ENCODE data around the gene RBM22. TPM values are rescaled to one million over a fixed set of nuclear protein-coding genes. Genes with fewer than 3 reads are reported as not detected.

Gene RBM22
- total RNA-seq, 1 experiment from 2014 or later: 66.8 TPM

- no peak for DNase-seq (ENCODE audit: low spot score)
- BruUV-seq (replicated peaks): no TSS peak
- peaks cover 10% of the 10 kb centered on the region for H3K36me3 ChIP-seq (ENCODE audit: insufficient read depth, low read length, poor library complexity, severe bottlenecking)
- TF ChIP-seq EZH2 (IDR thresholded peaks at IDR 0.05; ENCODE audit: borderline replicate concordance, low read depth, low read length, poor library complexity, severe bottlenecking): no peak
- TF ChIP-seq, protein P1, sequence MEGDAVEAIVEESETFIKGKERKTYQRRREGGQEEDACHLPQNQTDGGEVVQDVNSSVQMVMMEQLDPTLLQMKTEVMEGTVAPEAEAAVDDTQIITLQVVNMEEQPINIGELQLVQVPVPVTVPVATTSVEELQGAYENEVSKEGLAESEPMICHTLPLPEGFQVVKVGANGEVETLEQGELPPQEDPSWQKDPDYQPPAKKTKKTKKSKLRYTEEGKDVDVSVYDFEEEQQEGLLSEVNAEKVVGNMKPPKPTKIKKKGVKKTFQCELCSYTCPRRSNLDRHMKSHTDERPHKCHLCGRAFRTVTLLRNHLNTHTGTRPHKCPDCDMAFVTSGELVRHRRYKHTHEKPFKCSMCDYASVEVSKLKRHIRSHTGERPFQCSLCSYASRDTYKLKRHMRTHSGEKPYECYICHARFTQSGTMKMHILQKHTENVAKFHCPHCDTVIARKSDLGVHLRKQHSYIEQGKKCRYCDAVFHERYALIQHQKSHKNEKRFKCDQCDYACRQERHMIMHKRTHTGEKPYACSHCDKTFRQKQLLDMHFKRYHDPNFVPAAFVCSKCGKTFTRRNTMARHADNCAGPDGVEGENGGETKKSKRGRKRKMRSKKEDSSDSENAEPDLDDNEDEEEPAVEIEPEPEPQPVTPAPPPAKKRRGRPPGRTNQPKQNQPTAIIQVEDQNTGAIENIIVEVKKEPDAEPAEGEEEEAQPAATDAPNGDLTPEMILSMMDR (conservative IDR thresholded peaks at IDR 0.05; ENCODE audit: low read depth, low read length): no peak
- no peak overlapping the region for H3K4me3 ChIP-seq (ENCODE audit: low read depth, low read length, poor library complexity, severe bottlenecking)
- no peak overlapping the region for H3K27ac ChIP-seq (ENCODE audit: low read depth, low read length, poor library complexity, severe bottlenecking)
- POLR2A ChIA-PET (ENCODE audit: low non-redundant PET): no interaction called here
- no peaks in the 10 kb centered on the region for H3K4me1 ChIP-seq (ENCODE audit: insufficient read depth, low read length, poor library complexity, severe bottlenecking)
- H3K27me3 ChIP-seq (replicated peaks; ENCODE audit: insufficient read depth, low read depth, low read length, poor library complexity): no peaks in the 10 kb centered on the region
- CTCF ChIA-PET: no interaction called here
- intact Hi-C loops (cut with micrococcal nuclease; ENCODE audit: unreplicated experiment): no loop called here
- no peaks in the 10 kb centered on the region for H3K9me3 ChIP-seq (ENCODE audit: low read depth, low read length, poor library complexity, severe bottlenecking)
Observed at GRCh38 chr5:150740992-150741391, 40.1 kb upstream of the RBM22 start.

- BruUV-seq (replicated peaks): no TSS peak
- CTCF ChIA-PET: no interaction called here
- H3K27me3 ChIP-seq (replicated peaks; ENCODE audit: insufficient read depth, low read depth, low read length, poor library complexity): no peaks in the 10 kb centered on the region
- H3K36me3 ChIP-seq (ENCODE audit: insufficient read depth, low read length, poor library complexity, severe bottlenecking): peaks cover 10% of the 10 kb centered on the region
- no peak overlapping the region for H3K27ac ChIP-seq (ENCODE audit: low read depth, low read length, poor library complexity, severe bottlenecking)
- H3K4me1 ChIP-seq (ENCODE audit: insufficient read depth, low read length, poor library complexity, severe bottlenecking): no peaks in the 10 kb centered on the region
- H3K4me3 ChIP-seq (ENCODE audit: low read depth, low read length, poor library complexity, severe bottlenecking): no peak overlapping the region
- POLR2A ChIA-PET (ENCODE audit: low non-redundant PET): no interaction called here
- intact Hi-C loops (cut with micrococcal nuclease; ENCODE audit: unreplicated experiment): no loop called here
- H3K9me3 ChIP-seq (ENCODE audit: low read depth, low read length, poor library complexity, severe bottlenecking): no peaks in the 10 kb centered on the region
- no peak for DNase-seq (ENCODE audit: low spot score)
- TF ChIP-seq, protein P1 (conservative IDR thresholded peaks at IDR 0.05; ENCODE audit: low read depth, low read length): no peak
Observed at GRCh38 chr5:150738862-150739261, 38.0 kb upstream of the RBM22 start.

DNA sequence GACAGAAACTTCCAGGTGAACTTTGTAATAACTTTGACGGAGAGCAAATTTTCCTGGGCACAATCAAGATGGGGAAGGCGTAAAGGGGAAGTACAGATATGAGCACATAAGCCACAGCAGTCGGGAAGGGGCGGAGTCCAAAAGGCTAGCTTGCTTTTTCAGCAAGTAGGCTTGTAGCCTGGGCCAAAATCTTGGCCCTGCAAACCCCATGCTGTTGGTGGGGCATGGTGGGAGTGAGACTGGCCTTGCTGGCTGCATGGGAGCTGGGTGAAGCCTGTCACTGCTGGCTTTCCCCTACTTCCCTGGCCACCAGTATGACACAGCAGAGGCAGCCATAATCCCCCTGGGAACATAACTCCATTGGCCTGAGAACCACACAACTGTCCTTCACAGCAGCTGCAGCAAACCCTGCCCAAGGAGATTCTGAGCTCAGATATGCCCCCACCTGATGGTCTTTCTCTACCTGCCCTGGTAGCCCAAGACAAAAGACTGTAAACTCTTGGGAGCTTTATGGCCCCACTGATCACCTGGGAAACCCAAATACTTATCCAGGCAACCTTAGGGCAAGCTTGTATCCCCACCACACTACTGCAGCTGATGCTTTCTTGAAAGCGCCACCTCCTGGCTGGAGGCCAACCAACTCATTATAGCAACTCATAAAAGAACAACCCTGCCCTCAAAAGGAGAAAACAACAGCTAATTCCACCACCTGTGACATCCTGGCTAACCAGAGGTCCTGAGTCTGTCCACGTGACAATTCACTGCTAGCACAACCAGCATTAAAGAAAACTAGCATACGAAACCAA is 33.9 kb upstream of the RBM22 start:
- peak; percentile 29 for DNase-seq (ENCODE audit: low spot score)
- no TSS peak for BruUV-seq (replicated peaks)
- Histone ChIP-seq H3K4me3 (ENCODE audit: low read depth, low read length, poor library complexity, severe bottlenecking) (no peak overlapping the region), H3K27ac (ENCODE audit: low read depth, low read length, poor library complexity, severe bottlenecking) (no peak overlapping the region), H3K36me3 (ENCODE audit: insufficient read depth, low read length, poor library complexity, severe bottlenecking) (peaks cover 33% of the 10 kb centered on the region), H3K4me1 (ENCODE audit: insufficient read depth, low read length, poor library complexity, severe bottlenecking) (no peaks in the 10 kb centered on the region), H3K27me3 (replicated peaks; ENCODE audit: insufficient read depth, low read depth, low read length, poor library complexity) (no peaks in the 10 kb centered on the region), H3K9me3 (ENCODE audit: low read depth, low read length, poor library complexity, severe bottlenecking) (no peaks in the 10 kb centered on the region)
- intact Hi-C loops (cut with micrococcal nuclease; ENCODE audit: unreplicated experiment): no loop called here
- ChIA-PET CTCF (no interaction called here), POLR2A (ENCODE audit: low non-redundant PET) (no interaction called here)
- TF ChIP-seq, protein P1 (conservative IDR thresholded peaks at IDR 0.05; ENCODE audit: low read depth, low read length): no peak
- no peak for TF ChIP-seq EZH2 (IDR thresholded peaks at IDR 0.05; ENCODE audit: borderline replicate concordance, low read depth, low read length, poor library complexity, severe bottlenecking)
